ENCODE data around the gene THADA.

GRCh38 chr2:43376523-43377198 is 219.2 kb downstream of the THADA start:
- TF ChIP-seq MAX (CRISPR knock-in tag; IDR thresholded peaks at IDR 0.05) (no peak), FOXP4 (CRISPR knock-in tag; IDR thresholded peaks at IDR 0.05) (no peak)
